HepG2 (cell line): ENCODE results near the gene PRSS48. TPM values are rescaled to one million over a fixed set of nuclear protein-coding genes. Genes with fewer than 3 reads are reported as not detected.

Experiments
- AHDC1 ChIP-seq: sonication (generic); formaldehyde crosslinking; IDR thresholded peaks from 2 replicates; pipeline ENCODE4 v1.5.1; 2020; ENCODE audit warnings: mild to moderate bottlenecking, missing genetic modification reagents, borderline replicate concordance
- ARID4A ChIP-seq: sonication (generic); formaldehyde crosslinking; IDR thresholded peaks from 2 replicates; pipeline ENCODE4 v1.5.0; 2020; ENCODE audit warnings: mild to moderate bottlenecking, missing genetic modification reagents, borderline replicate concordance
- GZF1 ChIP-seq: sonication (generic); formaldehyde crosslinking; IDR thresholded peaks from 2 replicates; pipeline ENCODE4 v1.5.1; 2020; ENCODE audit warnings: mild to moderate bottlenecking, missing genetic modification reagents
- RAD21 ChIP-seq: fragments of 450-650 bp; formaldehyde crosslinking; IDR thresholded peaks from 2 replicates; pipeline ENCODE4 v1.5.0; 2020; ENCODE audit warnings: mild to moderate bottlenecking
- RBM39 ChIP-seq: fragments of 200-400 bp; formaldehyde crosslinking; IDR thresholded peaks from one replicate; pipeline ENCODE4 v1.6.1; 2018; ENCODE audit warnings: antibody characterized with exemption, mild to moderate bottlenecking, low read depth, low read length; ENCODE audit not compliant: poor library complexity, severe bottlenecking
- TOE1 ChIP-seq: sonication (generic); formaldehyde crosslinking; IDR thresholded peaks from 2 replicates; pipeline ENCODE4 v1.4.0; 2020; ENCODE audit warnings: mild to moderate bottlenecking, missing genetic modification reagents
- TOPORS ChIP-seq: sonication (generic); formaldehyde crosslinking; IDR thresholded peaks from 2 replicates; pipeline ENCODE4 v1.8.0; 2023; ENCODE audit warnings: mild to moderate bottlenecking, missing genetic modification reagents
- ZFX ChIP-seq: sonication (generic); formaldehyde crosslinking; IDR thresholded peaks from 2 replicates; pipeline ENCODE4 v1.4.0; 2020; ENCODE audit warnings: mild to moderate bottlenecking, low read depth, missing genetic modification reagents, moderate library complexity
- ZIK1 ChIP-seq: sonication (generic); formaldehyde crosslinking; IDR thresholded peaks from 2 replicates; pipeline ENCODE4 v1.5.0; 2020; ENCODE audit warnings: mild to moderate bottlenecking, low read depth, missing genetic modification reagents, borderline replicate concordance
- ZNF44 ChIP-seq: sonication (generic); formaldehyde crosslinking; IDR thresholded peaks from 2 replicates; pipeline ENCODE4 v1.5.1; 2020; ENCODE audit warnings: mild to moderate bottlenecking, missing genetic modification reagents
- ZNF512B ChIP-seq: sonication (generic); formaldehyde crosslinking; IDR thresholded peaks from 2 replicates; pipeline ENCODE4 v1.5.1; 2020; ENCODE audit warnings: missing genetic modification reagents, mild to moderate bottlenecking, borderline replicate concordance
- ZNF644 ChIP-seq: IDR thresholded peaks from 2 replicates; pipeline ENCODE4 v1.6.1; 2016; ENCODE audit warnings: low read depth
- ZNF75D ChIP-seq: sonication (generic); formaldehyde crosslinking; IDR thresholded peaks from 2 replicates; pipeline ENCODE4 v1.8.1; 2023; ENCODE audit warnings: missing genetic modification reagents, mild to moderate bottlenecking, borderline replicate concordance
- ZNF792 ChIP-seq: IDR thresholded peaks from 2 replicates; pipeline ENCODE4 v1.6.1; 2016
- ZSCAN9 ChIP-seq: IDR thresholded peaks from 2 replicates; pipeline ENCODE4 v1.6.1; 2016; ENCODE audit warnings: borderline replicate concordance
- polyA plus RNA-seq, 8 experiments: library from polyadenylated mRNA; depleted of rRNA in 3 of 8; stranded (reverse) in 7 of 8; unstranded in 1 of 8; fragments of >200 nt; fragmentation: Illumina TruSeq in 4 of 8; extraction: Trizol in 4 of 8; gene quantifications; 2 replicates each; pipeline versions ENCODE4 v1.2.1 to v1.2.3, GENCODE V29; 2011 to 2016; ENCODE audit warnings: low read depth in 4 of 8, missing spikeins in 1 of 8, mixed read lengths in 1 of 8; ENCODE audit not compliant: insufficient read depth in 1 of 8
- total RNA-seq, 5 experiments: library from RNA; depleted of rRNA; stranded (reverse); fragments of >200 nt; fragmentation: Illumina TruSeq; extraction: Trizol; gene quantifications; 2 replicates each; pipeline ENCODE4 v1.2.3, GENCODE V29; 2016; ENCODE audit warnings: low read depth in 1 of 5

The PRSS48 gene
- total and polyA plus RNA-seq, 2 of the 13 experiments (the other 11 are each of a cell fraction or from before 2014, with no cell fraction given), result not detected

- no peak for TF ChIP-seq ZNF512B (CRISPR knock-in tag)
- TF ChIP-seq ZNF44 (CRISPR knock-in tag), result peak; percentile 53; the same call in 1 of the 2 replicates
- peak; percentile 95 for TF ChIP-seq ZNF644 (CRISPR knock-in tag)
- 0 out of 2 replicates have a peak, but pooled peaks have one; percentile 28 for TF ChIP-seq TOPORS (CRISPR knock-in tag)
- TF ChIP-seq RBM39, result peak; percentile 69
- TF ChIP-seq ZFX (CRISPR knock-in tag), result peak; percentile 78
- no peak for TF ChIP-seq GZF1 (CRISPR knock-in tag)
- TF ChIP-seq ARID4A (CRISPR knock-in tag), result peak; percentile 70; the same call in 1 of the 2 replicates
- peak; percentile 59; the same call in 1 of the 2 replicates for TF ChIP-seq ZIK1 (CRISPR knock-in tag)
- TF ChIP-seq AHDC1 (CRISPR knock-in tag), result peak; percentile 97; the same call in 1 of the 2 replicates
- peak; percentile 27 for TF ChIP-seq RAD21 (CRISPR knock-in tag)
- TF ChIP-seq ZNF75D (CRISPR knock-in tag), result peak; percentile 58; the same call in 1 of the 2 replicates
- peak; percentile 70; the same call in 1 of the 2 replicates for TF ChIP-seq ZNF792 (CRISPR knock-in tag)
- peak; percentile 29; the same call in 1 of the 2 replicates for TF ChIP-seq TOE1 (CRISPR knock-in tag)
- TF ChIP-seq ZSCAN9 (CRISPR knock-in tag), result peak; percentile 91
These were observed 48.4 kb downstream of the PRSS48 start, which contains the start of gene SH3D19 (continued) for GRCh38 chr4:151325111-151325948.
